ENCODE measurements around the gene TSHZ2.

DNA sequence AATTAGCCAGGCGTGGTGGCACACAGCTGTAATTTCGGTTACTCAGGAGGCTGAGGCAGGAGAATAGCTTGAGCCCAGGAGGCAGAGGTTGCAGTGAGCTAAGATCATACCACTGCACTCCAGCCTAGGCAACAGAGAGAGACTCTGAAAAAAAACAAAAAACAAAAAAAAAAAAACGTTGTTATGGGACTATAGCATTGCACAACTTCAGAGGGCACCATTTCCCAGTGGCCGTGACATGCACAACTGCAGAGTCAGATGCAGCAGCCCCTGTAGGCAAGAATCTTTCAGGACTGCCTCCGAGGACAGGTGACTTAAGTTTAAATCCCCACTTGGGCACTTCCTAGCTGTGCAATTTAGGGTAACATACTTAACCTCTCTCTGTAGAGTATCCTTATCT is 557.5 kb downstream of the TSHZ2 start:
- TF ChIP-seq POLR2A (IDR thresholded peaks at IDR 0.05) (no peak), CTCF (IDR thresholded peaks at IDR 0.05) (no peak)
